Stimulated activated CD8-positive, alpha-beta memory T cell treated with anti-CD3 and anti-CD28 coated beads, Interleukin-2, amount 100 ng/mL, for 1 hour (primary cell): ENCODE measurements around the gene NTF3.
"Not testable (repeated sequence)": the region's sequence is repeated elsewhere in the genome, so short reads cannot be mapped to it uniquely, and the experiment has no call there.

Experiments
- DNase-seq, 2 donors: peaks; one replicate each; pipeline ENCODE4 v3.0.0-alpha.2; 2020; ENCODE audit warnings: low read depth in 2 of 2

The NTF3 gene

GRCh38 chr12:5534426-5535199, 102.7 kb downstream of the NTF3 start:
- DNase-seq, result no peak

DNA sequence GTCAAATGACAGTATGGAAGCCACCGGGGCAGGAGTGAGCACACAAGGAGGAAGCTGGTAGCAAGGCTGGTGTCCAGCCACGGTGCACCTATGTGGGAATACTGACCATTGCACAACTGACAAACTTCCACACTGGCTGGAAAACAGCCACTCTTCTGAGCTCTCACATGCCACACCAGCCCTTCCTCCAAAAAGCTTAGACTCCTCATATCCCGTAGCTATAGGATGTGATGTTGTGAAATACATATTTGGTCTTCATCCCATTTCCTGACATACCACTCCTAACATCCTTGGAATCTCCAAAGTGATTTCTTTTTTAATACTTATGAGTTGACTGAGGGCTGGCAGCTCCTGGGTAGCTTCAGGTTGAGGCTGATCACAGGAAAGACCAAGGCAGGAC, 103.6 kb downstream of the NTF3 start:
- DNase-seq, result no peak

- DNase-seq, result not testable (repeated sequence)
Measured at GRCh38 chr12:5537026-5537615, 105.2 kb downstream of the NTF3 start.

- no peak for DNase-seq
Measured at GRCh38 chr12:5537771-5538170, 105.9 kb downstream of the NTF3 start.
